K562 (cell line): ENCODE measurements around the gene KIF21A. TPM values are rescaled to one million over a fixed set of nuclear protein-coding genes. Genes with fewer than 3 reads are reported as not detected.

Experiments
- ATAC-seq: fragments of 200-7000 bp; cut with Tn5 transposase; 3 replicates; pipeline ENCODE4 v1.9.1; 2020; ENCODE audit warnings: moderate library complexity
- BruUV-seq: library from RNA; stranded (reverse); fragments of 400-500 nt; replicated peaks from 2 replicates; lab custom pipeline; 2021; lab: Mats Ljungman, UMichigan
- CTCF ChIA-PET: fragments of 300-600 bp; formaldehyde crosslinking; extraction: SDS; loops from one replicate; lab custom pipeline; 2021; ENCODE audit warnings: low intra/inter-chr PET ratio; lab: Yijun Ruan, JAX
- POLR2A ChIA-PET: fragments of 300-600, 350-650 bp; sonication (Branson Sonifier 250); formaldehyde crosslinking; extraction: SDS; loops from one replicate; lab custom pipeline; 2021; ENCODE audit warnings: antibody characterized with exemption, inconsistent platforms; lab: Yijun Ruan, JAX
- DNase-seq, 4 experiments: peaks; one replicate each; pipeline versions ENCODE4 v3.0.0 to v3.0.0-alpha.2; 2011 to 2018; ENCODE audit warnings: low spot score in 3 of 4, mixed read lengths in 3 of 4; ENCODE audit errors: extremely low read depth in 1 of 4
- FAIRE-seq: peaks from 2 replicates; lab custom pipeline; 2011; peaks lifted over from hg19 to GRCh38; lab: Jason Lieb, UNC
- H2AFZ ChIP-seq: 2 replicates; pipeline ENCODE4 v1.6.0; 2011; ENCODE audit warnings: low read depth, low read length, control low read depth, inconsistent platforms
- H3K27ac ChIP-seq: fragments of 200-600 bp; 3 replicates; pipeline ENCODE4 v1.8.0; 2011; ENCODE audit warnings: low read depth, mild to moderate bottlenecking, control low read depth, inconsistent platforms, low read length, moderate library complexity, mixed read lengths; ENCODE audit errors: extremely low read depth
- H3K27me3 ChIP-seq, 2 experiments: fragments of 300-600 bp in 1 of 2; 2 replicates in 1 of 2; 3 replicates in 1 of 2; pipeline versions ENCODE4 v1.6.0 to v1.8.0; 2011; ENCODE audit warnings: inconsistent platforms in 2 of 2, low read length in 2 of 2, mild to moderate bottlenecking in 1 of 2, mixed read lengths in 1 of 2, moderate library complexity in 1 of 2; ENCODE audit not compliant: control insufficient read depth in 2 of 2, insufficient read depth in 2 of 2
- H3K36me3 ChIP-seq: fragments of 300-600 bp; 3 replicates; pipeline ENCODE4 v1.8.0; 2011; ENCODE audit warnings: mild to moderate bottlenecking, low read length, inconsistent platforms; ENCODE audit not compliant: control insufficient read depth, insufficient read depth
- H3K4me1 ChIP-seq, 2 experiments: fragments of 200-600 bp in 1 of 2; replicated peaks in 1 of 2; 2 replicates in 1 of 2; 3 replicates in 1 of 2; pipeline versions ENCODE4 v1.5.1 to v1.8.0; 2011; ENCODE audit warnings: inconsistent platforms in 2 of 2, low read length in 2 of 2, mild to moderate bottlenecking in 1 of 2, mixed read lengths in 1 of 2, moderate library complexity in 1 of 2; ENCODE audit not compliant: control insufficient read depth in 2 of 2, insufficient read depth in 2 of 2
- H3K4me2 ChIP-seq: 2 replicates; pipeline ENCODE4 v1.6.1; 2011; ENCODE audit warnings: low read length, control low read depth, inconsistent platforms, mixed read lengths; ENCODE audit not compliant: insufficient read depth
- H3K4me3 ChIP-seq: fragments of 200-600 bp; sonication (generic), shearing (Covaris generic); 2 replicates; pipeline ENCODE4 v1.5.1; 2016; ENCODE audit warnings: control low read depth, inconsistent platforms
- H3K79me2 ChIP-seq: fragments of 200-600 bp; 3 replicates; pipeline ENCODE4 v1.8.0; 2011; ENCODE audit warnings: low read length, inconsistent platforms; ENCODE audit not compliant: control insufficient read depth, insufficient read depth
- H3K9ac ChIP-seq, 2 experiments: 2 replicates each; pipeline versions ENCODE4 v1.6.0 to v1.6.1; 2011; ENCODE audit warnings: low read depth in 2 of 2, low read length in 2 of 2, control low read depth in 1 of 2, inconsistent platforms in 1 of 2, mild to moderate bottlenecking in 1 of 2, mixed read lengths in 1 of 2; ENCODE audit not compliant: insufficient read depth in 1 of 2
- H3K9me1 ChIP-seq: one replicate; pipeline ENCODE4 v1.6.0; 2011; ENCODE audit warnings: inconsistent platforms, mild to moderate bottlenecking, low read length, moderate library complexity; ENCODE audit not compliant: control insufficient read depth, insufficient read depth
- H3K9me3 ChIP-seq: replicated peaks from 2 replicates; pipeline ENCODE4 v1.5.1; 2011; ENCODE audit warnings: low read depth, low read length, inconsistent platforms; ENCODE audit not compliant: control insufficient read depth, insufficient read depth
- H4K20me1 ChIP-seq: replicated peaks from 2 replicates; pipeline ENCODE4 v1.6.1; 2011; ENCODE audit warnings: low read length, inconsistent platforms, mixed read lengths; ENCODE audit not compliant: control insufficient read depth, insufficient read depth
- GATAD2A ChIP-seq: fragments of 450-650 bp; IDR thresholded peaks from 2 replicates; pipeline ENCODE4 v1.6.1; 2017
- HMG20A ChIP-seq: fragments of 450-650 bp; formaldehyde crosslinking; conservative IDR thresholded peaks from 2 replicates; pipeline ENCODE4 v1.4.0; 2020; ENCODE audit warnings: mild to moderate bottlenecking, mixed read lengths
- NBN ChIP-seq: fragments of 450-650 bp; IDR thresholded peaks from 2 replicates; pipeline ENCODE4 v1.6.1; 2016; ENCODE audit warnings: low read depth, mild to moderate bottlenecking
- SOX6 ChIP-seq: fragments of 450-650 bp; IDR thresholded peaks from 2 replicates; pipeline ENCODE4 v1.6.1; 2014; ENCODE audit warnings: mild to moderate bottlenecking
- TEAD1 ChIP-seq, 2 experiments: fragments of 450-650 bp in 1 of 2; sonication (generic) in 1 of 2; formaldehyde crosslinking; IDR thresholded peaks; 2 replicates each; pipeline versions ENCODE4 v1.4.0 to v1.8.0; 2020 to 2022; ENCODE audit warnings: mild to moderate bottlenecking in 2 of 2, missing genetic modification reagents in 1 of 2
- ZNF444 ChIP-seq: fragments of 250-450 bp; sonication (Bioruptor Pico); IDR thresholded peaks from 2 replicates; pipeline ENCODE4 v1.4.0; 2020; ENCODE audit warnings: mild to moderate bottlenecking, moderate library complexity
- ZNF79 ChIP-seq: fragments of 250-450 bp; sonication (Bioruptor Pico); IDR thresholded peaks from 2 replicates; pipeline ENCODE4 v1.4.0; 2020; ENCODE audit warnings: low read depth, mild to moderate bottlenecking, moderate library complexity
- WGBS: fragments of 100-300 bp; shearing (Covaris generic); methylation state at CpG from one replicate; pipeline ENCODE4 v1.1.6; 2016; ENCODE audit warnings: low coverage, mixed read lengths; ENCODE audit not compliant: insufficient coverage; ENCODE audit errors: missing lambda C conversion rate; 5-methylcytosine and 5-hydroxymethylcytosine counted together
- in situ Hi-C: fragments of 300-500 bp; cut with MboI; formaldehyde crosslinking; loops from 4 replicates; pipeline ENCODE4 v1.15.0; 2018; ENCODE audit warnings: inconsistent platforms, mixed read lengths
- intact Hi-C: fragments of 100-400 bp; cut with micrococcal nuclease; formaldehyde crosslinking; loops from 2 replicates; pipeline ENCODE4 v1.14.2; 2022
- polyA plus RNA-seq, 8 experiments: library from polyadenylated mRNA; depleted of rRNA in 4 of 8; stranded (reverse) in 5 of 8; unstranded in 3 of 8; fragments of >200 nt; fragmentation: Nextera tagmentation in 2 of 8; fragmentation: Illumina TruSeq in 1 of 8; extraction: Ambion mirVana in 2 of 8; extraction: Trizol in 1 of 8; gene quantifications; 2 replicates each; pipeline versions ENCODE4 v1.2.1 to v1.2.3, GENCODE V29; 2011 to 2014; ENCODE audit warnings: inconsistent platforms in 1 of 8, missing spikeins in 1 of 8
- total RNA-seq, 7 experiments: library from RNA; depleted of rRNA in 6 of 7; stranded (reverse); fragments of >200 nt in 6 of 7; fragmentation: Illumina TruSeq in 2 of 7; extraction: Trizol in 2 of 7; gene quantifications; 2 replicates each; pipeline versions ENCODE4 v1.2.1 to v1.2.3, GENCODE V29; 2011 to 2021; ENCODE audit warnings: low replicate concordance in 1 of 7
- TF ChIP-seq, protein P1 (sequence below): fragments of 200-400 bp; formaldehyde crosslinking; IDR thresholded peaks from 2 replicates; pipeline ENCODE4 v1.6.1; 2017; ENCODE audit warnings: mild to moderate bottlenecking, low read depth, low read length, moderate library complexity
- TF ChIP-seq, protein P2 (sequence below): sonication (generic); formaldehyde crosslinking; IDR thresholded peaks from 2 replicates; pipeline ENCODE4 v1.8.1; 2023; ENCODE audit warnings: mild to moderate bottlenecking, missing genetic modification reagents

Gene KIF21A
- total and polyA plus RNA-seq, 9 of the 15 experiments (the other 6 are each of a cell fraction or from before 2014, with no cell fraction given), result 17.7 to 45.0 (median 30.3) TPM

DNA sequence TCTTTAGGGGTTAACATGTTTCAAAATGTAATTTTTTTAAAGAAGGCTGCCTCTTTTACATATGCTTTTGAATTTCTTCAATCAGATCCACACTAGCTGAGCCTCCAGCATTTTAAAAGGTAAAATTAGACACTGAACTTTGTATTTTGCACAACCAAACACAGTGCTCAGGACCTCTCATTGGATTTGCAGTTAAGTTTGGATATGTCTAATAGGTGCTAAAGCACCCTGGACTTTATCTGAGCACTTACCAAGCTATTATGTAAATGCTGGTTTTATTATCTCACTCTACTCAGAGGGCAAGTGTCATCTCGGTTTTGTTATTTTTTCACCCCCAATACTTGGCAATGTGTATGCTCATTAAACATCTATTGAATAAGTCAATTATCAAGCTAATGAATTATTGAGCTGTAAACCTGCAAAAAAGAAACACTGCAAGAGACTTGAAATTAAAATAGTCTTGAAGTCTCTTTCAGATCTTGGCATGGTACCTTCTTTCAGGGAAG lies 150.7 kb downstream of the KIF21A start:
- FAIRE-seq, result no peak
- BruUV-seq, result no TSS peak
- Histone ChIP-seq H3K9ac (no peak overlapping the region), H3K4me2 (no peak overlapping the region), H3K9me1 (no peaks in the 10 kb centered on the region), H3K36me3 (peaks cover 6% of the 10 kb centered on the region; the same call in 2 of the 3 replicates), H3K9me3 (no peaks in the 10 kb centered on the region), H3K4me3 (no peak overlapping the region), H2AFZ (no peak overlapping the region), H3K4me1 (no peaks in the 10 kb centered on the region), H4K20me1 (no peaks in the 10 kb centered on the region), H3K79me2 (no peaks in the 10 kb centered on the region), H3K27me3 (peaks cover 0 to 4% of the 10 kb centered on the region in 2 experiments; a peak in 1 of 5 replicates), H3K27ac (no peak overlapping the region)
- ATAC-seq, result no peak
- intact Hi-C loops, result no loop called here
- in situ Hi-C loops, result no loop called here
- CTCF ChIA-PET, result no interaction called here
- no peak for DNase-seq
- POLR2A ChIA-PET, result no interaction called here
- 10% methylated on average over 1 of the region's 1 CpG for WGBS
- TF ChIP-seq TEAD1 (CRISPR knock-in tag; IDR thresholded peaks at IDR 0.05) (no peak), ZNF444 (CRISPR knock-in tag) (no peak), ZNF79 (CRISPR knock-in tag) (no peak), GATAD2A (no peak), NBN (no peak), SOX6 (no peak), HMG20A (no peak)
- TF ChIP-seq, protein P1, sequence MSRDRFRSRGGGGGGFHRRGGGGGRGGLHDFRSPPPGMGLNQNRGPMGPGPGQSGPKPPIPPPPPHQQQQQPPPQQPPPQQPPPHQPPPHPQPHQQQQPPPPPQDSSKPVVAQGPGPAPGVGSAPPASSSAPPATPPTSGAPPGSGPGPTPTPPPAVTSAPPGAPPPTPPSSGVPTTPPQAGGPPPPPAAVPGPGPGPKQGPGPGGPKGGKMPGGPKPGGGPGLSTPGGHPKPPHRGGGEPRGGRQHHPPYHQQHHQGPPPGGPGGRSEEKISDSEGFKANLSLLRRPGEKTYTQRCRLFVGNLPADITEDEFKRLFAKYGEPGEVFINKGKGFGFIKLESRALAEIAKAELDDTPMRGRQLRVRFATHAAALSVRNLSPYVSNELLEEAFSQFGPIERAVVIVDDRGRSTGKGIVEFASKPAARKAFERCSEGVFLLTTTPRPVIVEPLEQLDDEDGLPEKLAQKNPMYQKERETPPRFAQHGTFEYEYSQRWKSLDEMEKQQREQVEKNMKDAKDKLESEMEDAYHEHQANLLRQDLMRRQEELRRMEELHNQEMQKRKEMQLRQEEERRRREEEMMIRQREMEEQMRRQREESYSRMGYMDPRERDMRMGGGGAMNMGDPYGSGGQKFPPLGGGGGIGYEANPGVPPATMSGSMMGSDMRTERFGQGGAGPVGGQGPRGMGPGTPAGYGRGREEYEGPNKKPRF, result no peak
- TF ChIP-seq, protein P2, sequence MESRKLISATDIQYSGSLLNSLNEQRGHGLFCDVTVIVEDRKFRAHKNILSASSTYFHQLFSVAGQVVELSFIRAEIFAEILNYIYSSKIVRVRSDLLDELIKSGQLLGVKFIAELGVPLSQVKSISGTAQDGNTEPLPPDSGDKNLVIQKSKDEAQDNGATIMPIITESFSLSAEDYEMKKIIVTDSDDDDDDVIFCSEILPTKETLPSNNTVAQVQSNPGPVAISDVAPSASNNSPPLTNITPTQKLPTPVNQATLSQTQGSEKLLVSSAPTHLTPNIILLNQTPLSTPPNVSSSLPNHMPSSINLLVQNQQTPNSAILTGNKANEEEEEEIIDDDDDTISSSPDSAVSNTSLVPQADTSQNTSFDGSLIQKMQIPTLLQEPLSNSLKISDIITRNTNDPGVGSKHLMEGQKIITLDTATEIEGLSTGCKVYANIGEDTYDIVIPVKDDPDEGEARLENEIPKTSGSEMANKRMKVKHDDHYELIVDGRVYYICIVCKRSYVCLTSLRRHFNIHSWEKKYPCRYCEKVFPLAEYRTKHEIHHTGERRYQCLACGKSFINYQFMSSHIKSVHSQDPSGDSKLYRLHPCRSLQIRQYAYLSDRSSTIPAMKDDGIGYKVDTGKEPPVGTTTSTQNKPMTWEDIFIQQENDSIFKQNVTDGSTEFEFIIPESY (CRISPR knock-in tag), result no peak
